Peyer's patch (tissue), 4 donors: ENCODE results near the gene ZNF79.

Source experiments
- POLR2A ChIP-seq, 2 donors: fragments of 450-650 bp; IDR thresholded peaks; one replicate each; pipeline ENCODE4 v1.5.1; 2017; ENCODE audit warnings: antibody characterized with exemption in 2 of 2, mild to moderate bottlenecking in 2 of 2, moderate library complexity in 2 of 2
- TF ChIP-seq, protein P1 (sequence below), 6 experiments: fragments of 450-650 bp in 4 of 6; fragments of 200-600 bp in 2 of 6; sonication (generic) in 1 of 6; IDR thresholded peaks; one replicate each; pipeline ENCODE4 v1.5.1; 2017 to 2019; ENCODE audit warnings: antibody characterized with exemption in 6 of 6, mild to moderate bottlenecking in 3 of 6, moderate library complexity in 1 of 6

DNA sequence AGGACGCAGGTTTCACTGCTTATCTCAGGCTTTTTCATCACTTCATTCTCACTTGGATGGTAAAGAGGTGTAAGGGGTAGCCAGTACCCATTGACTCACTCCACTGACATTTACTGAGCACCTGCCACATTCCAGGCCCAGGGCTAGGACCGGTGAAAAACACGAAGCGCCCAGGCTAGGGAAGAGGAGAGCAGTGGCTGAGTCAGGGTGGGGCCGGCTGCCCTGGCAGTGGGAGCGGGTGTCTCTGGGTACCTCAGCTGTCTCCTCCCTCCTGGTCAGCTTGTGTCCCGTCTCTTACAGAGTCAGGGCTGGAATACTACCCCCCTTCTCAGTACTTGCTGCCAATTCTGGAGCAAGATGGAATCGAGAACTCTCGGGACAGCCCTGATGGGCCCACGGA is 49.3 kb downstream of the ZNF79 start:
- no peak for TF ChIP-seq POLR2A (IDR thresholded peaks at IDR 0.05)
- TF ChIP-seq, protein P1, sequence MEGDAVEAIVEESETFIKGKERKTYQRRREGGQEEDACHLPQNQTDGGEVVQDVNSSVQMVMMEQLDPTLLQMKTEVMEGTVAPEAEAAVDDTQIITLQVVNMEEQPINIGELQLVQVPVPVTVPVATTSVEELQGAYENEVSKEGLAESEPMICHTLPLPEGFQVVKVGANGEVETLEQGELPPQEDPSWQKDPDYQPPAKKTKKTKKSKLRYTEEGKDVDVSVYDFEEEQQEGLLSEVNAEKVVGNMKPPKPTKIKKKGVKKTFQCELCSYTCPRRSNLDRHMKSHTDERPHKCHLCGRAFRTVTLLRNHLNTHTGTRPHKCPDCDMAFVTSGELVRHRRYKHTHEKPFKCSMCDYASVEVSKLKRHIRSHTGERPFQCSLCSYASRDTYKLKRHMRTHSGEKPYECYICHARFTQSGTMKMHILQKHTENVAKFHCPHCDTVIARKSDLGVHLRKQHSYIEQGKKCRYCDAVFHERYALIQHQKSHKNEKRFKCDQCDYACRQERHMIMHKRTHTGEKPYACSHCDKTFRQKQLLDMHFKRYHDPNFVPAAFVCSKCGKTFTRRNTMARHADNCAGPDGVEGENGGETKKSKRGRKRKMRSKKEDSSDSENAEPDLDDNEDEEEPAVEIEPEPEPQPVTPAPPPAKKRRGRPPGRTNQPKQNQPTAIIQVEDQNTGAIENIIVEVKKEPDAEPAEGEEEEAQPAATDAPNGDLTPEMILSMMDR (IDR thresholded peaks at IDR 0.05), result no peak
